ENCODE results near the gene MAPK4.

DNA sequence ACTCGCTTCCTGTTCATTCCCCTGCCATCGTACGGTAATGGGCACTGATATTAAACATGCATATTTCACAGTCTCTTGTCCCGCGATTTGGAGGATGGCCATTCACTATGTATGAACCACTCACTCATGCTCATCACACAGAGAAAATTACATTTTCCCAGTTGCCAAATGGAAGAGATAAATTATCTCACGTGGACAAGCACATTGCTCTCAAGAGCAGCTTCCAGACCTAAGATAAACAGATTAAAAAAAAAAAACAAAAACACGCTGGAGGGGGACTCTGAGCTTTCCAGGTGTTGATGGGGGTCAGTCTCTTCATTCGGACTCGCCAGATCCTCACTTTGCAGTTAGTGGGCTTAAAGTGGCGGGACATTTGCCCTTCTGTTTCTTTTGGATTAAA, 1.7 kb upstream of the MAPK4 start:
- TF ChIP-seq, protein P1, sequence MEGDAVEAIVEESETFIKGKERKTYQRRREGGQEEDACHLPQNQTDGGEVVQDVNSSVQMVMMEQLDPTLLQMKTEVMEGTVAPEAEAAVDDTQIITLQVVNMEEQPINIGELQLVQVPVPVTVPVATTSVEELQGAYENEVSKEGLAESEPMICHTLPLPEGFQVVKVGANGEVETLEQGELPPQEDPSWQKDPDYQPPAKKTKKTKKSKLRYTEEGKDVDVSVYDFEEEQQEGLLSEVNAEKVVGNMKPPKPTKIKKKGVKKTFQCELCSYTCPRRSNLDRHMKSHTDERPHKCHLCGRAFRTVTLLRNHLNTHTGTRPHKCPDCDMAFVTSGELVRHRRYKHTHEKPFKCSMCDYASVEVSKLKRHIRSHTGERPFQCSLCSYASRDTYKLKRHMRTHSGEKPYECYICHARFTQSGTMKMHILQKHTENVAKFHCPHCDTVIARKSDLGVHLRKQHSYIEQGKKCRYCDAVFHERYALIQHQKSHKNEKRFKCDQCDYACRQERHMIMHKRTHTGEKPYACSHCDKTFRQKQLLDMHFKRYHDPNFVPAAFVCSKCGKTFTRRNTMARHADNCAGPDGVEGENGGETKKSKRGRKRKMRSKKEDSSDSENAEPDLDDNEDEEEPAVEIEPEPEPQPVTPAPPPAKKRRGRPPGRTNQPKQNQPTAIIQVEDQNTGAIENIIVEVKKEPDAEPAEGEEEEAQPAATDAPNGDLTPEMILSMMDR (IDR thresholded peaks at IDR 0.05): no peak
- TF ChIP-seq ZFX (IDR thresholded peaks at IDR 0.05; ENCODE audit: borderline replicate concordance): no peak

All from 22Rv1 (cell line).